Temporal lobe (tissue), 2 donors: ENCODE measurements around the gene MYH7. TPM values are rescaled to one million over a fixed set of nuclear protein-coding genes. Genes with fewer than 3 reads are reported as not detected.

ENCODE experiments used
- small RNA-seq: library from RNA; depleted of rRNA; stranded (forward); fragments of <200 nt; gene quantifications from one replicate; pipeline ENCODE3, GENCODE V24; 2014; ENCODE audit warnings: low replicate concordance
- total RNA-seq: library from RNA; depleted of rRNA; stranded (reverse); fragments of >200 nt; gene quantifications from one replicate; pipeline ENCODE4 v1.2.3, GENCODE V29; 2014

The MYH7 gene
- total RNA-seq, 1 donor from 2014 or later = 0.25 TPM

Small RNA genes lying within 50 kb of the gene (small RNA-seq; reads per million reads assigned to genes)
- gene MIR208A (not detected), gene MIR208B (0.64 reads per million, percentile 60 among the genes with 10 or more reads in this experiment)

Other genes starting within 250 kb of the MYH7 start
- not detected for gene RNF212B, start 197.7 kb downstream of the MYH7 start, total RNA-seq
- 1.7 TPM for gene HOMEZ, start 149.5 kb downstream of the MYH7 start, total RNA-seq
- gene PPP1R3E, start 132.8 kb downstream of the MYH7 start, total RNA-seq = 3.0 TPM
- gene BCL2L2, start 128.8 kb downstream of the MYH7 start, total RNA-seq = 11.1 TPM
- gene PABPN1, start 114.2 kb downstream of the MYH7 start, total RNA-seq = 38.6 TPM
- gene SLC22A17, start 82.8 kb downstream of the MYH7 start, total RNA-seq = 155 TPM
- 11.1 TPM for gene EFS, start 70.5 kb downstream of the MYH7 start, total RNA-seq
- gene IL25, start 62.9 kb downstream of the MYH7 start, total RNA-seq = not detected
- 1.5 TPM for gene CMTM5, start 58.6 kb downstream of the MYH7 start, total RNA-seq
- gene MYH6, start 27.4 kb downstream of the MYH7 start, total RNA-seq = not detected
- 34.2 TPM for gene NGDN, start 34.0 kb upstream of the MYH7 start, total RNA-seq
- 1.5 TPM for gene ZFHX2, start 116.1 kb upstream of the MYH7 start, total RNA-seq
- 16.7 TPM for gene THTPA, start 120.6 kb upstream of the MYH7 start, total RNA-seq
- 10.6 TPM for gene AP1G2, start 132.1 kb upstream of the MYH7 start, total RNA-seq
- 40.1 TPM for gene JPH4, start 143.1 kb upstream of the MYH7 start, total RNA-seq
- not detected for gene DHRS2, start 200.7 kb upstream of the MYH7 start, total RNA-seq